GM21390 (cell line): Measurements from ENCODE around the gene TNRC6B.
"Not testable (repeated sequence)": the region's sequence is repeated elsewhere in the genome, so short reads cannot be mapped to it uniquely, and the experiment has no call there.

Experiments used
- ATAC-seq: cut with Tn5 transposase; IDR thresholded peaks from one replicate; pipeline ENCODE4 v1.9.1; 2021; ENCODE audit not compliant: unreplicated experiment

The TNRC6B gene, protein sequence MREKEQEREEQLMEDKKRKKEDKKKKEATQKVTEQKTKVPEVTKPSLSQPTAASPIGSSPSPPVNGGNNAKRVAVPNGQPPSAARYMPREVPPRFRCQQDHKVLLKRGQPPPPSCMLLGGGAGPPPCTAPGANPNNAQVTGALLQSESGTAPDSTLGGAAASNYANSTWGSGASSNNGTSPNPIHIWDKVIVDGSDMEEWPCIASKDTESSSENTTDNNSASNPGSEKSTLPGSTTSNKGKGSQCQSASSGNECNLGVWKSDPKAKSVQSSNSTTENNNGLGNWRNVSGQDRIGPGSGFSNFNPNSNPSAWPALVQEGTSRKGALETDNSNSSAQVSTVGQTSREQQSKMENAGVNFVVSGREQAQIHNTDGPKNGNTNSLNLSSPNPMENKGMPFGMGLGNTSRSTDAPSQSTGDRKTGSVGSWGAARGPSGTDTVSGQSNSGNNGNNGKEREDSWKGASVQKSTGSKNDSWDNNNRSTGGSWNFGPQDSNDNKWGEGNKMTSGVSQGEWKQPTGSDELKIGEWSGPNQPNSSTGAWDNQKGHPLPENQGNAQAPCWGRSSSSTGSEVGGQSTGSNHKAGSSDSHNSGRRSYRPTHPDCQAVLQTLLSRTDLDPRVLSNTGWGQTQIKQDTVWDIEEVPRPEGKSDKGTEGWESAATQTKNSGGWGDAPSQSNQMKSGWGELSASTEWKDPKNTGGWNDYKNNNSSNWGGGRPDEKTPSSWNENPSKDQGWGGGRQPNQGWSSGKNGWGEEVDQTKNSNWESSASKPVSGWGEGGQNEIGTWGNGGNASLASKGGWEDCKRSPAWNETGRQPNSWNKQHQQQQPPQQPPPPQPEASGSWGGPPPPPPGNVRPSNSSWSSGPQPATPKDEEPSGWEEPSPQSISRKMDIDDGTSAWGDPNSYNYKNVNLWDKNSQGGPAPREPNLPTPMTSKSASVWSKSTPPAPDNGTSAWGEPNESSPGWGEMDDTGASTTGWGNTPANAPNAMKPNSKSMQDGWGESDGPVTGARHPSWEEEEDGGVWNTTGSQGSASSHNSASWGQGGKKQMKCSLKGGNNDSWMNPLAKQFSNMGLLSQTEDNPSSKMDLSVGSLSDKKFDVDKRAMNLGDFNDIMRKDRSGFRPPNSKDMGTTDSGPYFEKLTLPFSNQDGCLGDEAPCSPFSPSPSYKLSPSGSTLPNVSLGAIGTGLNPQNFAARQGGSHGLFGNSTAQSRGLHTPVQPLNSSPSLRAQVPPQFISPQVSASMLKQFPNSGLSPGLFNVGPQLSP (N-terminal part only)

GRCh38 chr22:40177738-40178416 is at the start of gene TNRC6B:
Gene TNRC6B, plus strand, starts transcription at chr22:40177925. Its CDS starts 211 bp downstream, at chr22:40178136.
- peak; percentile 84 for ATAC-seq

DNA sequence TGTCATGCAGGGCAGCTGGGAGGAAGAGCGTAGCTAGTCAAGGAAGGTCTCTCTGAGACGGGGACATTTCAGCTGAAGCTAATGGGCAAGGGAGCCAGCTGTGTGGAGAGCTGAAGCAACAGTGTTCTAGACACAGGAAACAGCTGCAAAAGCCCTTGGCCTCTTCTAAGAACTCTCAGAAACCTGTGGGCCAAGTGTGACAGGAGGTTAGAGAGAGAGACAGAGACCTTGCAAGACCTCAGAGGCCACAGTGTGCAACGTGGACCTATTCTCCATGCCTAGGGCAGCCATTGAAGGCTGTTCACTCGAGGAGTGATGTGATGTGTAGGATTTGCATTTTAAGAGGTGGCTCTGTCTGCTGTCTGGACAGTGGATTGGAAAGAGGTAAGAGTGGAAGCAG is 48.7 kb upstream of the TNRC6B start:
- ATAC-seq = no peak

GRCh38 chr22:40137132-40137531 is 40.6 kb upstream of the TNRC6B start:
- no peak for ATAC-seq

DNA sequence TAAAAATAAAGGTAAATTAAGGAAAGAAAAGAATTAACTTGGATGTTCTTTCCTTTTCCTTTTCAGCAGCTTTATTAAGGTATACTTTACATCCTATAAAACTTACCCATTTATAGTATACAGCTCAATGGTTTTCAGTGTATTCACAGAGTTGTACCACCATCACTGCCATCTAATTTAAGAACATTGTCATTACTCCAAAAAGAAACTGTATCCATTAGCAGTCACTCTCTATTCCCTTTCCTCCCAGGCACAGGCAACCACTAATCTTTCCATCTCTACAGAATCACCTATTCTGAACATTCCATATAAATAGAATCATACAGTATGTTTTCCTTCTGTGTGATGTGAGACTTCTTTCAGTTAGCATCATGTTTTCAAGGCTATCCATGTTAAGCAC is 38.9 kb upstream of the TNRC6B start:
- no peak for ATAC-seq

GRCh38 chr22:40147388-40148176 is 30.1 kb upstream of the TNRC6B start:
- no peak for ATAC-seq

GRCh38 chr22:40153192-40153591 is 24.5 kb upstream of the TNRC6B start:
- no peak for ATAC-seq

GRCh38 chr22:40153705-40154104 is 24.0 kb upstream of the TNRC6B start:
- no peak for ATAC-seq

- ATAC-seq = no peak
These were observed 21.7 kb upstream of the TNRC6B start for GRCh38 chr22:40156001-40156516.

- not testable (repeated sequence) for ATAC-seq
These were observed 21.0 kb upstream of the TNRC6B start for GRCh38 chr22:40156682-40157081.

GRCh38 chr22:40157330-40157945 is 20.3 kb upstream of the TNRC6B start:
- ATAC-seq = no peak

- ATAC-seq = no peak
These were observed 16.5 kb upstream of the TNRC6B start for GRCh38 chr22:40161194-40161593.

DNA sequence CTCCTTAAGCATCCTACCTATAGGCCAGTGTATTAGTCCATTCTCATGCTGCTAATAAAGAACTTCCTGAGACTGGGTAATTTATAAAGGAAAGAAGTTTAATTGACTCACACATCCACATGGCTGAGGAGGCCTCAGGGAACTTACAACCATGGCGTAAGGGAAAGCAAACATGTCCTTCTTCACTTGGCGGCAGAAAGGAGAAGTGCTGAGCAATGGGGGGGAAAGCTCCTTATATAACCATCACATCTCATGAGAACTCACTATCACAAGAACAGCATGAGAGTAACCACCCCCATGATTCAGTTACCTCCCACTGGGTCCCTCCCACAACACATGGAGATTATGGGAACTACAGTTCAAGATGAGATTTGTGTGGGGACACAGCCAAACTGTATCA is 12.2 kb upstream of the TNRC6B start:
- not testable (repeated sequence) for ATAC-seq

GRCh38 chr22:40175611-40176244 is 2.0 kb upstream of the TNRC6B start:
- no peak for ATAC-seq

DNA sequence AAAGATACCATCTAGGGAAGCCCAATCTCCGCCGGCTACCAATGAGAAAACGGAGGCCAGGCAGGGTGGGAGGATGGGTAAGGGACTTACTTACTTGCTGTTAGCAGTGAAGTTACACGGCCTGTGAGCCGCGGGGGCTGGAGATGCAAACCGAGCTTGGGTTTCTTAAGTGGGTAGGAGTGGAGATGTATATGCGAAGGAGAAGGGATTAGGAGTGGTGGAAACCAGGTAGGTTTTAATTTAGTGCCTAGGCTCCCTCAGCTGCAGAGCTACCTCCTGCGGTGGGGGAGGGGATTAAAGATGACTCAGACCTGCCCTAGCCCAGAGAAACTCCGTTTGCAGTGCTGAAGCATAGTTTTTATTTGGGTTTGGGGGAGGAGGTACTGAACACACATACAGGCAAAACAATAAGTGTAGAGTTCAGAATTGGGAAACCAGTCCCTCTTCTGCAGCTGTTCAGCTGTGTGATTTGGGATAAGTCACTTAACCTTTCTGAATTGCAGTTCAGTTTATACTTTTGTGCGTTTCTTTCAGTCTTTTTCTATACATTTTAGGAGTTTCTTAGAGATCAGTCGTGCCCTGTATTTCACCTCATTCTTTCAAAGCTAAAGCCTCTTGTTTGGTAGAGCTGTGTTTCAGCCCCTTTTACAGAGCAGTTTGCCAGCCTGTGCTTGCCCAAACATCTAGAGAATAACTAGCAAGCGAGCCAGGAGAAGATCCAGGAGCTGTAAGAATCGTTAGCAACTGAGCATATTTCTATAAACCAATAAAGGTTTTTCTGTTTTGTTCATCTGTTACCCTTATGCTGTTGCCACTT is 596 bp upstream of the TNRC6B start:
- ATAC-seq = no peak

DNA sequence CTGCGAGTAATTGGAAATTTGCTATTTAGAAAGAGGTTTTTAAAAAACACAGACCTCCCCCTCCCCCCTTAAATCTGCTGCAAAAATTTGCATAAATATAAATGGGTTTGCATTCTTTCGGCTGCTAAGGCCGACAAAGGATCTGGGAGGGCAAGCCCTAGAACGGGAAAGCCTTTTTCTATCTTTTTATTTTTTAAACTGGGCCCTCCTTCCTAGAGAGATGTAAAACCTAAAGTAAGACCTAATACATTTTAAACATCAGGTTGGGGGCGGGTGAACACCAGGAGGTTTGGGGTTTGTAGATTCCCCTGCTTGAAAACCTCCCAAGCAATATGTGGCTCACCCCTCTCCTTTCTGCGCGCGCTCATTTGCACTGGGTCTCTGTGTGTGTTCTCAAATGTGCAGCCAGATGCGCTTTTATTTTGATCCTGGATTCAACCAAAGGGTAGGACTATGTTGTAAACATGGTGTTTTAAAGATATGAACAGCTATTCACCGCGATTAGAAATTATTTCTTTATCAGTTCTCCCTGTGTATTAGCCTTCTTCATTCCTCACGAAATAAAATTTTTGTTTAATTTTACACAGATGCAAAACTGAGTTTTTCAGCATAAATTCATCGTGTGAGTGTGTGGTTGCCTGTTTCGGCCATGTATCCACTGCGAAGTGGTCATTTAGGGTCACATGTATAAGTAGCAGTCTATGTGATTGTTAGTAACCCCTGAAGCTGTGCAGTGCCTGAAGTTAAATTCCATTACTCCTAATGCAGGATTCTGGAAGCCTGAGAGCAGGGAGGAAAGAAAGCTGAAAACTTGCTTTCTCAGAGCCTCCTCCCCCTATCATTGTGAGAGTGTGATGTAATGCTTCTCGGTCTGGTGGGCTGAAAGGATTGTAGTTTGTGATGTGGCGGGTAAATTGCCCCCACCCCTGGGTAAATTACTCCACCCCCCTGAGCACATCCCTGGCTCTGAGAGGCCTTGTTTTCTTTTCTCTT is 988 bp downstream of the TNRC6B start:
- no peak for ATAC-seq

- ATAC-seq = no peak
These were observed 1.8 kb downstream of the TNRC6B start for GRCh38 chr22:40179526-40179925.

GRCh38 chr22:40180403-40180802 is 2.7 kb downstream of the TNRC6B start:
- ATAC-seq = no peak
